A549 (cell line): ENCODE measurements around the gene CCDC83. TPM values are rescaled to one million over a fixed set of nuclear protein-coding genes. Genes with fewer than 3 reads are reported as not detected.

ENCODE experiments used
- ATAC-seq, 2 experiments: fragments of 200-7000 bp in 1 of 2; fragments of >200 bp in 1 of 2; cut with Nextera tagmentation in 1 of 2; cut with Tn5 transposase in 1 of 2; 3 replicates each; pipeline versions ENCODE4 v1.8.0 to v1.9.1; 2018 to 2020; ENCODE audit warnings: mild to moderate bottlenecking in 1 of 2, moderate library complexity in 1 of 2
- CTCF ChIA-PET: fragments of 300-600 bp; sonication (Branson Sonifier 250); formaldehyde crosslinking; extraction: SDS; loops from one replicate; lab custom pipeline; 2021; ENCODE audit warnings: antibody characterized with exemption, inconsistent platforms; lab: Yijun Ruan, JAX
- POLR2A ChIA-PET: fragments of 350-600 bp; formaldehyde crosslinking; extraction: SDS; loops from one replicate; lab custom pipeline; 2021; ENCODE audit warnings: antibody characterized with exemption, inconsistent platforms; lab: Yijun Ruan, JAX
- DNase-seq, 2 experiments: peaks; one replicate each; pipeline versions ENCODE4 v3.0.0 to v3.0.0-alpha.2; 2011 to 2016; ENCODE audit warnings: low read depth in 1 of 2, low spot score in 1 of 2
- FAIRE-seq: peaks from 2 replicates; lab custom pipeline; 2011; peaks lifted over from hg19 to GRCh38; lab: Jason Lieb, UNC
- H3K27ac ChIP-seq, 2 experiments: fragments of >200 bp; sonication (Bioruptor Twin); formaldehyde crosslinking; 3 replicates each; pipeline ENCODE4 v1.5.1; 2016 to 2017
- H3K4me1 ChIP-seq: fragments of >200 bp; sonication (Bioruptor Twin); formaldehyde crosslinking; 3 replicates; pipeline ENCODE4 v1.6.1; 2016
- H3K4me2 ChIP-seq: fragments of >200 bp; sonication (Bioruptor Twin); formaldehyde crosslinking; 3 replicates; pipeline ENCODE4 v1.6.1; 2016
- H3K4me3 ChIP-seq: fragments of >200 bp; sonication (Bioruptor Twin); formaldehyde crosslinking; 3 replicates; pipeline ENCODE4 v1.5.1; 2016
- H3K9me3 ChIP-seq: fragments of >200 bp; sonication (Bioruptor Twin); formaldehyde crosslinking; 3 replicates; pipeline ENCODE4 v1.6.1; 2016
- BHLHE40 ChIP-seq: IDR thresholded peaks from 2 replicates; pipeline ENCODE4 v1.6.1; 2012; ENCODE audit warnings: low read depth, low read length, inconsistent platforms
- CBX8 ChIP-seq: fragments of 200-600 bp; sonication (generic); IDR thresholded peaks from 2 replicates; pipeline ENCODE4 v1.6.1; 2016
- FOXS1 ChIP-seq: fragments of 250-450 bp; sonication (Bioruptor Pico); IDR thresholded peaks from 2 replicates; pipeline ENCODE4 v1.5.0; 2020; ENCODE audit warnings: mild to moderate bottlenecking, moderate library complexity
- GATA3 ChIP-seq: IDR thresholded peaks from 2 replicates; pipeline ENCODE4 v1.6.1; 2012; ENCODE audit warnings: borderline replicate concordance
- JUN ChIP-seq, 2 experiments: fragments of >200 bp; sonication (Bioruptor Twin); formaldehyde crosslinking; IDR thresholded peaks; 2 replicates in 1 of 2; 3 replicates in 1 of 2; pipeline ENCODE4 v1.6.1; 2016 to 2017
- KDM1A ChIP-seq: fragments of 200-600 bp; sonication (generic); IDR thresholded peaks from 2 replicates; pipeline ENCODE4 v1.6.1; 2016; ENCODE audit warnings: low read depth, mild to moderate bottlenecking
- MAZ ChIP-seq: fragments of 150-350 bp; IDR thresholded peaks from 2 replicates; pipeline ENCODE4 v1.6.1; 2014; ENCODE audit warnings: antibody characterized with exemption, low read depth, low read length, borderline replicate concordance
- NPAS2 ChIP-seq: fragments of 250-450 bp; sonication (Bioruptor Pico); IDR thresholded peaks from 2 replicates; pipeline ENCODE4 v1.8.0; 2022; ENCODE audit warnings: mild to moderate bottlenecking, moderate library complexity, borderline replicate concordance
- POLR2AphosphoS2 ChIP-seq: conservative IDR thresholded peaks from 2 replicates; pipeline ENCODE4 v1.6.1; 2012; ENCODE audit warnings: low read length, improper control_type of control experiment, inconsistent platforms
- RAD21 ChIP-seq, 2 experiments: fragments of >200 bp in 1 of 2; sonication (Bioruptor Twin) in 1 of 2; formaldehyde crosslinking in 1 of 2; IDR thresholded peaks in 1 of 2; conservative IDR thresholded peaks in 1 of 2; 2 replicates in 1 of 2; 3 replicates in 1 of 2; pipeline ENCODE4 v1.6.1; 2012 to 2018; ENCODE audit warnings: inconsistent platforms in 1 of 2
- RARB ChIP-seq: fragments of 250-450 bp; sonication (Bioruptor Pico); IDR thresholded peaks from 2 replicates; pipeline ENCODE4 v1.8.0; 2021; ENCODE audit warnings: mild to moderate bottlenecking, moderate library complexity
- RCOR1 ChIP-seq: fragments of 150-350 bp; IDR thresholded peaks from 2 replicates; pipeline ENCODE4 v1.6.1; 2014; ENCODE audit warnings: antibody characterized with exemption, low read length, low read depth
- SMC3 ChIP-seq: fragments of >200 bp; sonication (Bioruptor Twin); formaldehyde crosslinking; IDR thresholded peaks from 3 replicates; pipeline ENCODE4 v1.6.1; 2018; ENCODE audit warnings: inconsistent platforms
- ZNF302 ChIP-seq: fragments of 250-450 bp; sonication (Bioruptor Pico); IDR thresholded peaks from 2 replicates; pipeline ENCODE4 v1.9.0; 2021; ENCODE audit warnings: inconsistent platforms, mild to moderate bottlenecking, moderate library complexity
- ZSCAN20 ChIP-seq: fragments of 250-450 bp; sonication (Bioruptor Pico); IDR thresholded peaks from 2 replicates; pipeline ENCODE4 v1.8.0; 2022; ENCODE audit warnings: mild to moderate bottlenecking, moderate library complexity
- WGBS: methylation state at CpG from one replicate; pipeline ENCODE4 v1.1.6; 2017; ENCODE audit errors: missing lambda C conversion rate; 5-methylcytosine and 5-hydroxymethylcytosine counted together
- polyA plus RNA-seq, 4 experiments: library from polyadenylated mRNA; depleted of rRNA in 3 of 4; stranded (reverse); fragments of >200 nt; fragmentation: RNase III in 1 of 4; extraction: RNeasy Plus Mini Kit Qiagen cat#74134 plus additional on column Dnase treatment in 1 of 4; gene quantifications; 2 replicates in 3 of 4; 3 replicates in 1 of 4; pipeline ENCODE4 v1.2.3, GENCODE V29; 2011 to 2017
- TF ChIP-seq, protein P1 (sequence below): fragments of >200 bp; sonication (Bioruptor Twin); formaldehyde crosslinking; IDR thresholded peaks from 3 replicates; pipeline ENCODE4 v1.5.1; 2016
- TF ChIP-seq, protein P2 (sequence below): IDR thresholded peaks from 2 replicates; pipeline ENCODE4 v1.6.1; 2012
- TF ChIP-seq, protein P3 (sequence below): fragments of 250-450 bp; sonication (Bioruptor Pico); IDR thresholded peaks from 2 replicates; pipeline ENCODE4 v1.5.0; 2020; ENCODE audit warnings: low read depth, mild to moderate bottlenecking, moderate library complexity

CCDC83 gene
- polyA plus RNA-seq, 2 of the 4 experiments (the other 2 are of a cell fraction): not detected

DNA sequence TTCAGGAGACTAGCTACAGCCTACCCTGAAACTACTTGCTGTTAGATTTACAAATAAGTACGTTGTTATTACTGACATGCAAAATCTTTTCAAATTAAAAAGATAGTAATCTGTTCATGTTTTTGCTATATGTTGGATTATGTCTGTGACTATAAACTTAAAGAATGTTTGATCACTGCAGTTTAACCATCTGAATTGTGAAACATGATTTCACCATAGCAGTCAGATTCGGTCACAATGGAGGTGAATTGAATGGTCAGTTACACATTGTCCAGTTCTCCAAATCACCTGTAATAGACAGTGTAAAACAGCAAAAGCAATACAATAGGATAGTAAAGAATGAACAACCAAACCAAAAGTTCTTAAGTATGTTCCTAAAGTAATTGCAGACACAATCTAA, 43.3 kb downstream of the CCDC83 start:
- TF ChIP-seq ZSCAN20 (no peak), RAD21 (conservative IDR thresholded peaks at IDR 0.05 in 1 of 2, IDR thresholded peaks at IDR 0.05 in 1 of 2) (no peak), ZNF302 (CRISPR knock-in tag) (no peak), KDM1A (no peak)
- TF ChIP-seq, protein P1, sequence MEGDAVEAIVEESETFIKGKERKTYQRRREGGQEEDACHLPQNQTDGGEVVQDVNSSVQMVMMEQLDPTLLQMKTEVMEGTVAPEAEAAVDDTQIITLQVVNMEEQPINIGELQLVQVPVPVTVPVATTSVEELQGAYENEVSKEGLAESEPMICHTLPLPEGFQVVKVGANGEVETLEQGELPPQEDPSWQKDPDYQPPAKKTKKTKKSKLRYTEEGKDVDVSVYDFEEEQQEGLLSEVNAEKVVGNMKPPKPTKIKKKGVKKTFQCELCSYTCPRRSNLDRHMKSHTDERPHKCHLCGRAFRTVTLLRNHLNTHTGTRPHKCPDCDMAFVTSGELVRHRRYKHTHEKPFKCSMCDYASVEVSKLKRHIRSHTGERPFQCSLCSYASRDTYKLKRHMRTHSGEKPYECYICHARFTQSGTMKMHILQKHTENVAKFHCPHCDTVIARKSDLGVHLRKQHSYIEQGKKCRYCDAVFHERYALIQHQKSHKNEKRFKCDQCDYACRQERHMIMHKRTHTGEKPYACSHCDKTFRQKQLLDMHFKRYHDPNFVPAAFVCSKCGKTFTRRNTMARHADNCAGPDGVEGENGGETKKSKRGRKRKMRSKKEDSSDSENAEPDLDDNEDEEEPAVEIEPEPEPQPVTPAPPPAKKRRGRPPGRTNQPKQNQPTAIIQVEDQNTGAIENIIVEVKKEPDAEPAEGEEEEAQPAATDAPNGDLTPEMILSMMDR: no peak
- no peak overlapping the region for H3K4me3 ChIP-seq
- WGBS: 59% methylated on average over 2 of the region's 2 CpGs
- H3K9me3 ChIP-seq: no peaks in the 10 kb centered on the region
- no peak overlapping the region for H3K27ac ChIP-seq
- ATAC-seq (no peak), FAIRE-seq (no peak), DNase-seq (no peak)
- ChIA-PET CTCF (no interaction called here), POLR2A (no interaction called here)
- H3K4me2 ChIP-seq: no peak overlapping the region
- no peaks in the 10 kb centered on the region for H3K4me1 ChIP-seq

DNA sequence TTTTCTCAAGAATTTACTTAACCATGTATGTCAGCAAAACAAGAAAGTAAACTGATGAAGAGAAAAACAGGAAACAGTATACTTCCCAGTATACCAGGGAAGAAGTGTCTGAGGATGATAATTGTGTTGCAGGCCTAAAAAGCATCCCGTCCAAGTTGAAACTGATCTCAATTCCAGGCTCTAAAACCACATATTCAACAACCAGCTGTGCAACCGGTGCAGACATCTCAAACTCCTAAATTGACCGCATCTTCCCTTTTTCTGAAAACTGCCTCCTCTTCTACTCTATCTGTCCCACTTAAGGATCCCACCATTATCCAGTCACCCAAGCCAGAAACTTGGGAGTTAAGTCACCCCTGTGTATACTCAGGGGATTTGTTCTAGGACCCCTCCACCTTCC, 47.2 kb downstream of the CCDC83 start:
- TF ChIP-seq GATA3: no peak
- FAIRE-seq: no peak
- Histone ChIP-seq H3K4me2 (no peak overlapping the region), H3K4me1 (no peaks in the 10 kb centered on the region), H3K27ac (no peak overlapping the region), H3K9me3 (no peaks in the 10 kb centered on the region), H3K4me3 (no peak overlapping the region)
- 88% methylated on average over 3 of the region's 3 CpGs for WGBS
- no peak for ATAC-seq
- POLR2A ChIA-PET: no interaction called here
- CTCF ChIA-PET: interaction anchor here (2.1 kb wide), 1 partner anchor 12 kb away, joined by 5 read pairs; no protein-coding TSS in a partner anchor
- DNase-seq: no peak

DNA sequence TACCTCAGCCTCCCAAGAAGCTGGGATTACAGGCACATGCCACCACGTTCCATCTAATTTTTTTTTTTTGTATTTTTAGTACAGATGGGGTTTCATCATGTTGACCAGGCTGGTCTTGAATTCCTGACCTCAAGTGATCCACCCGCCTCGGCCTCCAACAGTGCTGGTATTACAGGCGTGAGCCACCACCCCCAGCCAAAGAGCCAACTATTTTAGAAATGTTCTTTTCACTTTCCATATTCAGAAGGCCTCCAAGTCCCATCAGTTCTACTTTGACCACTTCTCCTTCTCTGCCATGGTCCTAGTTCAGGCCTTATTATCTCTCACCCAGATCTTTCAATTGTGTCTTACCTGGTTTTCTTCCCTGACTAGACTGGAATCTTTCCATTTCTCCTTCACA, 48.2 kb downstream of the CCDC83 start:
- FAIRE-seq (no peak), ATAC-seq (no peak), DNase-seq (no peak)
- H3K27ac ChIP-seq: no peak overlapping the region
- H3K9me3 ChIP-seq: no peaks in the 10 kb centered on the region
- POLR2A ChIA-PET: no interaction called here
- no peak for TF ChIP-seq ZSCAN20
- TF ChIP-seq POLR2AphosphoS2: no peak
- no peak for TF ChIP-seq NPAS2 (CRISPR knock-in tag)
- no peak for TF ChIP-seq RCOR1
- TF ChIP-seq JUN (IDR thresholded peaks at IDR 0.05): no peak
- TF ChIP-seq BHLHE40: no peak
- TF ChIP-seq GATA3: no peak
- TF ChIP-seq RARB: no peak
- TF ChIP-seq, protein P2, sequence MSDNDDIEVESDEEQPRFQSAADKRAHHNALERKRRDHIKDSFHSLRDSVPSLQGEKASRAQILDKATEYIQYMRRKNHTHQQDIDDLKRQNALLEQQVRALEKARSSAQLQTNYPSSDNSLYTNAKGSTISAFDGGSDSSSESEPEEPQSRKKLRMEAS: no peak
- no peak for TF ChIP-seq MAZ
- TF ChIP-seq, protein P1: no peak
- no peak for TF ChIP-seq FOXS1
- TF ChIP-seq SMC3: no peak
- TF ChIP-seq CBX8: no peak
- TF ChIP-seq, protein P3, sequence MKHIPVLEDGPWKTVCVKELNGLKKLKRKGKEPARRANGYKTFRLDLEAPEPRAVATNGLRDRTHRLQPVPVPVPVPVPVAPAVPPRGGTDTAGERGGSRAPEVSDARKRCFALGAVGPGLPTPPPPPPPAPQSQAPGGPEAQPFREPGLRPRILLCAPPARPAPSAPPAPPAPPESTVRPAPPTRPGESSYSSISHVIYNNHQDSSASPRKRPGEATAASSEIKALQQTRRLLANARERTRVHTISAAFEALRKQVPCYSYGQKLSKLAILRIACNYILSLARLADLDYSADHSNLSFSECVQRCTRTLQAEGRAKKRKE (CRISPR knock-in tag): no peak
- no peaks in the 10 kb centered on the region for H3K4me1 ChIP-seq
- 79% methylated on average over 4 of the region's 4 CpGs for WGBS
- H3K4me2 ChIP-seq: no peak overlapping the region
- CTCF ChIA-PET: interaction anchor here (2.1 kb wide), 1 partner anchor 11 kb away, joined by 5 read pairs; no protein-coding TSS in a partner anchor
- no peak overlapping the region for H3K4me3 ChIP-seq
